ENCODE results near the gene PLS1. TPM values are rescaled to one million over a fixed set of nuclear protein-coding genes. Genes with fewer than 3 reads are reported as not detected.

PLS1 gene
- total RNA-seq, 2 donors from 2014 or later, result 3.2 to 5.3 TPM

DNA sequence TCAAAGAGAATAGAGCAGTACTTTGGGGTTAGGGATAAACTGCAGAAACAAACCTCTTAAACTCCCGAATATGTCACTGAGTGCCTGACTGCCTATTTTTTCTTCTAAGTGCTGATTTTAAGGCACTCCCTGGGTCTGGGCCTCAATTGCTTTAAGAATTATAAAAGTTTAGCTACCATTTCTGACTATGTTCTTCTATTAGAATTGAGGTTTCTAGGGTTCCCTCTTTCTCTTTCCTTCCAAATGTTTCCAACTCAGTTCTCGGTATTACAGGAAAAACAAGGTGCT, 28.9 kb downstream of the PLS1 start:
- no peaks in the 10 kb centered on the region for H3K36me3 Mint-ChIP-seq (ENCODE audit: insufficient read depth in 2 of 2)
- H3K4me1 Mint-ChIP-seq (ENCODE audit: low read depth), result peaks cover 6% of the 10 kb centered on the region

DNA sequence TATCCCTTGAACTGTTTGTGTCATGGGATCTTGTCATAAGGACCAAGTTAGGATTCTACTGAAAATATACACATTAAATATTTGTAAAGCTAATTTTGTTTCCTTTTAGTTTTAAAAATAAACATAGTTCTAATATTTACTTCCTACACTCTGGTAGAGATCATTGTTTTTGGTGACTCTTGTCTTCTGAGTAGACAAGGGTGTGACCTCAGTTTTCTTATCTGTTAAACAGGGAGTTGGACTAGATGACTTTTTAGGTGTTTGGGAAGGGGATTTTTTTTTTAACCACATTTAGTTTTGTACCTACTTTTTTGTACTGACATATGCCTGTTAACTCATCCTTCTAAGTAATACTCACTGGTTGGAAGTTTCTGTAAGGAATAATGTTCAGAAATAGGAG, 30.8 kb downstream of the PLS1 start:
- H3K36me3 Mint-ChIP-seq (ENCODE audit: insufficient read depth in 2 of 2), result no peaks in the 10 kb centered on the region
- H3K27ac Mint-ChIP-seq, result no peak overlapping the region
- no peaks in the 10 kb centered on the region for H3K27me3 Mint-ChIP-seq (ENCODE audit: low read depth)
- peaks cover 6% of the 10 kb centered on the region for H3K4me1 Mint-ChIP-seq (ENCODE audit: low read depth)
- H3K4me3 Mint-ChIP-seq, result no peak overlapping the region
- H3K9me3 Mint-ChIP-seq, result no peaks in the 10 kb centered on the region
- no peak for ATAC-seq (replicated peaks in 1 of 2)
- no peak for DNase-seq

More for the DNA sequence above, 28.9 kb downstream of the PLS1 start:
- Mint-ChIP-seq H3K27ac (no peak overlapping the region), H3K4me3 (no peak overlapping the region), H3K27me3 (ENCODE audit: low read depth) (no peaks in the 10 kb centered on the region), H3K9me3 (no peaks in the 10 kb centered on the region)
- DNase-seq (no peak), ATAC-seq (replicated peaks in 1 of 2) (no peak)

DNA sequence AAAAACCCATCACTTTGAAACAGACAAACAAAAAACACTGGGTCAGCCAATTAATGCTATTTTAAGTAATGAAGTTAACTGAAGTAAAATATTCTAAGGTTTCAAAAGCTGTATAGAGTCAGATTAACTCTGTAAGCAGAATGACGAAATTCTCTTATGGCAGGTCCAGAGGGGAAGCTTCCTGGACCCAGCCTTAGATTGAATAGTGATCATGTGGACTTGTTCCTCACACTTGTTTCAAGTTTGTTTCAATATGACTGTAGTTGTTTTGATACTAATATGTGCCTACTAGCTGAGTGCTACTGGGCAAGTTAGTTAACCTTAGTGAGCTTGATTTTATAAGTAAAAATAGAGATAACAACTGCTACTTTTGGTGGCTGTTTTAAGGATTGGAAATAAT, 32.6 kb downstream of the PLS1 start:
- H3K9me3 Mint-ChIP-seq, result no peaks in the 10 kb centered on the region
- ATAC-seq (replicated peaks in 1 of 2), result peak in 1 of 2 donors; percentile 48

DNA sequence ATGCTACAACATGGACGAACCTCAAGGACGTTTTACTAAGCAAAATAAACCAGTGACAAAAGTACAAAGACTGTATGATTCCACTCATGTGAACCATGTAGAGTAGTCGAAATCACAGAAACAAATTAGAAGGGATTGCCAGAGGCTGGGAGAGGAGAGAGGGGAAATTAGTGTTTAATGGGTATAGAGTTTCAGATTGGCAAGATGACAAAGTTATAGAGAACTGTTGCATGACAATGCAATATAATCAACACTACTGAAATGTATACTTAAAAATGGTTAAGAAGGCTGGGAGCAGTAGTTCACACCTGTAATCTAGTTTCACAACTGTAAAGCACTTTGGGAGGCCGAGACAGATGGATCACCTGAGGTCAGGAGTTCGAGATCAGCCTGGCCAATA, 36.9 kb downstream of the PLS1 start:
- ATAC-seq (replicated peaks in 1 of 2) (no peak), DNase-seq (no peak)
- Mint-ChIP-seq H3K36me3 (ENCODE audit: insufficient read depth in 2 of 2) (no peaks in the 10 kb centered on the region), H3K9me3 (no peaks in the 10 kb centered on the region), H3K27me3 (ENCODE audit: low read depth) (no peaks in the 10 kb centered on the region), H3K4me1 (ENCODE audit: low read depth) (no peaks in the 10 kb centered on the region), H3K27ac (no peak overlapping the region), H3K4me3 (no peak overlapping the region)

More for the DNA sequence above, 32.6 kb downstream of the PLS1 start:
- Mint-ChIP-seq H3K27me3 (ENCODE audit: low read depth) (no peaks in the 10 kb centered on the region), H3K36me3 (ENCODE audit: insufficient read depth in 2 of 2) (no peaks in the 10 kb centered on the region), H3K4me1 (ENCODE audit: low read depth) (peaks cover 6% of the 10 kb centered on the region), H3K27ac (no peak overlapping the region), H3K4me3 (no peak overlapping the region)
- no peak for DNase-seq

DNA sequence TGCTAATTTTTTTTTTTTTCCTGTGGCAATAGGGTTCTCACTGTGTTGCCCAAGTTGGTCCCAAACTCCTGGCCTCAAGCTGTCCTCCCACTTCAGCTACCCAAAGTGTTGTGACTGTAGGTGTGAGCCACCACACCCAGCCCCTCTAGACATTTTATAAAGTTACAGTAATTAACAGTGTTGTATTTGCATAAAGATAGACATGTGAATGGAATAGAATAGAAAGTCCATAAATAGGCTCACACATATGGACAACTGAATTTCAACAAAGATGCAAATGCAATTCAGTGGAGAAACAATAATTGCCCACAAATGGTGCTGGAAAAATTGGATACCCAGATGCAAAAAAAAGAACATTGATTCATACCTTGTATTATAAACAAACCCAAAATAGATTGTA, 39.9 kb downstream of the PLS1 start:
- no peak overlapping the region for H3K4me3 Mint-ChIP-seq
- H3K9me3 Mint-ChIP-seq, result no peaks in the 10 kb centered on the region
- DNase-seq (no peak), ATAC-seq (replicated peaks in 1 of 2) (no peak)
- H3K4me1 Mint-ChIP-seq (ENCODE audit: low read depth), result no peaks in the 10 kb centered on the region
- H3K27me3 Mint-ChIP-seq (ENCODE audit: low read depth), result no peaks in the 10 kb centered on the region
- no peaks in the 10 kb centered on the region for H3K36me3 Mint-ChIP-seq (ENCODE audit: insufficient read depth in 2 of 2)
- H3K27ac Mint-ChIP-seq, result no peak overlapping the region

DNA sequence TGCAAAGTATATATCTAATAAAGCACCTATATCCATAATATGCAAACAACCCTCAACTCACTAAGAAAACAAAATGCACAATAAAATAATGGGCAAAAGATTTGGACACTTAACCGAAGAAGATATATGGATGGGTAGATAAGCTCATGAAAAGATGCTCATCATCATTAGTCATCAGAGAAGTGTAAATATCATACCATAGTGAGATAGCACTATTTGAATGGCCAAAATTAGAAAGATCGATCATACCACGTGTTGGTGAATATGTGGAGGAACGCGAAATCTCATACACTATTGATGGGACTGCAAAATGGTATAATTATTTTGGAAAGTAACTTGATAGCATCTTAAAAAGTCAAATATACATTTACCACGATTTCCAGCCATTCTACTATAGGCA, 40.5 kb downstream of the PLS1 start:
- Mint-ChIP-seq H3K4me3 (no peak overlapping the region), H3K36me3 (ENCODE audit: insufficient read depth in 2 of 2) (no peaks in the 10 kb centered on the region), H3K4me1 (ENCODE audit: low read depth) (no peaks in the 10 kb centered on the region), H3K27me3 (ENCODE audit: low read depth) (no peaks in the 10 kb centered on the region), H3K9me3 (no peaks in the 10 kb centered on the region), H3K27ac (no peak overlapping the region)
- ATAC-seq (replicated peaks in 1 of 2), result no peak
- DNase-seq, result no peak

DNA sequence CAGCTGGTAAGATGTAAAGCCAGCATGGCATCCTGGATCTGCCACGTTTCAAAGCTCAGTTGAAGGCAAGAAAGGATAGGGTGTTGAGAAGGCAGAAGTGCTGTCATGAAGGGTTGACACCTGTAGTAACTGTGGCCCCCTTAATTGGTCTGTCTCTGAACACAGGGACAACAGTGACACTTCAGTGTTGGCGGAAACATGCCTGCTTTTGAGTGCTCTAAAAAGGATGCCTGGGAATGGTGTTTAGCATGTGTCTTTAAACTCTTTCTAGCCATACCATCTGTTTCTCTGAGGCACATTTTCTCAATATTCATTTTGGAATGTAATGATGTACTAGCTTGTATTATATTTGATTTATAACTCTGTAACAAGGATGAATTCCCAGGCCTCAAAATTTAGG, 42.1 kb downstream of the PLS1 start:
- H3K4me3 Mint-ChIP-seq, result no peak overlapping the region
- no peaks in the 10 kb centered on the region for H3K4me1 Mint-ChIP-seq (ENCODE audit: low read depth)
- no peak overlapping the region for H3K27ac Mint-ChIP-seq

DNA sequence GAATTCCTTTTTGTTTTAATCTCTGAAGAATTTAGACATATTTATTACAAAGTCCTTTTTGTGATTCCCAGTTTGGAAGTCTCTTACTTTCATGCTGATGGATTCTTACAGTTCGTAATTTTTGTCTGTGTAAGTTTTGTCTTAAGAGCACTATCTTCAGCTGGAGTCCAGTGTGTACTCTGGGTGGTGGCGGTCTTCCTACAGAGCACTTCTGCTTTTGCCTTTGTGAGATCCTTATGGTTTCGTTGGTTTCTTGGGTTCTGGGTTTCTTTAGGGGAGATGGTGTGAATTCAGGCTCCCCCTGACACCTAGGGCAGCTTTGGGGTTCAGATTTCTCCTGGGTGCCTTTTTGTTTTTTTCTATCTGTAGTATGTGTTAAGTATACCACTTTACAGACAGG, 45.3 kb downstream of the PLS1 start:
- no peaks in the 10 kb centered on the region for H3K36me3 Mint-ChIP-seq (ENCODE audit: insufficient read depth in 2 of 2)
- ATAC-seq (replicated peaks in 1 of 2) (no peak), DNase-seq (no peak)
- H3K9me3 Mint-ChIP-seq, result no peaks in the 10 kb centered on the region
- H3K27me3 Mint-ChIP-seq (ENCODE audit: low read depth), result no peaks in the 10 kb centered on the region
- H3K27ac Mint-ChIP-seq, result no peak overlapping the region
- no peaks in the 10 kb centered on the region for H3K4me1 Mint-ChIP-seq (ENCODE audit: low read depth)
- no peak overlapping the region for H3K4me3 Mint-ChIP-seq

More for the DNA sequence above, 42.1 kb downstream of the PLS1 start:
- Mint-ChIP-seq H3K9me3 (no peaks in the 10 kb centered on the region), H3K27me3 (ENCODE audit: low read depth) (no peaks in the 10 kb centered on the region), H3K36me3 (ENCODE audit: insufficient read depth in 2 of 2) (no peaks in the 10 kb centered on the region)
- ATAC-seq (replicated peaks in 1 of 2) (no peak), DNase-seq (no peak)

DNA sequence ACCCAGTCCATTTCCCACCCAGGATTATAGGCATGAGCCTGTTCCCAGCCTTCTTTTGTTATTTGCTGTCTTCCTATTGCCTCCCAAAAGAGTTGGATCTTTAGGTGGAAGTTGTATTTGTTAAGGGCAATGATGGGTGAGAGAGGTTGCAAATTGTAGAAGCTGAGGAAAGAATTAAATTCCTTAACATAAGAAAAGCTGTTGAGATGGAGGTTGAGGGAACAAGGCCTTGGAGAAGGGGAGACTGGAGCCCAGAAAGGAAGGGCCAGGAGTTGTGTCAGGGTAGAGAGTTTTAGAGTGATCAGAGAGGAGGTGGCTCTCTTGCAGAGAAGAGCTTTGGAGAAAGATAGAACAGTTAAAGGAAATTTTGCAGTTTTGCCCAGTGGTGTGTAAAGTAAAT, 46.8 kb downstream of the PLS1 start:
- H3K4me1 Mint-ChIP-seq (ENCODE audit: low read depth), result no peaks in the 10 kb centered on the region
- no peaks in the 10 kb centered on the region for H3K9me3 Mint-ChIP-seq
- DNase-seq, result no peak
- H3K36me3 Mint-ChIP-seq (ENCODE audit: insufficient read depth in 2 of 2), result no peaks in the 10 kb centered on the region
- no peak overlapping the region for H3K27ac Mint-ChIP-seq
- no peaks in the 10 kb centered on the region for H3K27me3 Mint-ChIP-seq (ENCODE audit: low read depth)
- no peak overlapping the region for H3K4me3 Mint-ChIP-seq
- ATAC-seq (replicated peaks in 1 of 2), result no peak

DNA sequence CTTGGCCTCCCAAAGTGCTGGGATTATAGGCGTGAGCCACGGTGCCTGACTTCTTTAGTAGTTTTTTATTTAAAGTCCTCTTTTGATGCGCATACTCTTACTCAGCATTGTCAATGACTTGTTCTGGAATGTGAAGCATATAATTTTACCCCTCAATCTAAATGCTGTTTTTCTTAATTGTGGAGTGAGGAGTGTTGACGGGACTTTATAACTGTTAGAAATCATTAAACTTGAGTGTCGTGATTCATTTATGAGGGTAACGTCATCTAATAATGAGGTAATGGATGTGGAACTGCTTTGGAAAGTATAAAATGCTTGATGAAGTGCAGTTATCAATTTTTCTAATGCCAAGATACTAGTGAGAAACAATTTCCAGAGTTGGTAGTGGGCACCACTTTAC, 48.3 kb downstream of the PLS1 start:
- Mint-ChIP-seq H3K27ac (no peak overlapping the region), H3K4me3 (no peak overlapping the region), H3K4me1 (ENCODE audit: low read depth) (no peaks in the 10 kb centered on the region), H3K27me3 (ENCODE audit: low read depth) (no peaks in the 10 kb centered on the region), H3K9me3 (no peaks in the 10 kb centered on the region), H3K36me3 (ENCODE audit: insufficient read depth in 2 of 2) (no peaks in the 10 kb centered on the region)
- ATAC-seq (replicated peaks in 1 of 2), result no peak
- DNase-seq, result no peak

DNA sequence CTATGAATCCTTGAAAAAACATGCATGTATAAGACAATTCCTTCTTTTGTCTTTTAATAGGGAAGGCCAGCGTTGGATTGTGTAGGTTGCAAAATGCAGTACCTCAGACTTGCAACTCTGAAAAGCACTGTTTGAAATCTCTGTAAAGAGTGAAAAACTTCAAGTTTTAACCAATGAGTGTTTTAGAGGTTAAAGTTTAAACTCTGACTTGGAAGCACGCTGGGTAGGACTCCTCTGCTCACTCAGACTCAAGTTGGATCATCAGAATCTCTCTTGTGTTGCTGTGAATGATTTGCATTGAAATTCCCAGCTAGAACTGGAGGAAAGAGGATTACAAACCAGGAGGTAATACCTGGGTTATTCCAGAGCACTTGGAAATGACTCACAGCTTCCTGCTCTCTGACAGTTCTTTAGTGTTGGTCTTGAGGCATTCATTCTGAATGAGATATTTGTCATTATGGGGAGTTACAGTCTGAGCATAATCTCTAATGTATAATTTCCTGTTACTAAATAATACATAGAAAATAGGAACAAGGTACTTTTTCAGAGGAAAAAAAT, 49.1 kb downstream of the PLS1 start:
- Mint-ChIP-seq H3K36me3 (ENCODE audit: insufficient read depth in 2 of 2) (no peaks in the 10 kb centered on the region), H3K4me3 (no peak overlapping the region), H3K4me1 (ENCODE audit: low read depth) (no peaks in the 10 kb centered on the region), H3K9me3 (no peaks in the 10 kb centered on the region), H3K27ac (no peak overlapping the region), H3K27me3 (ENCODE audit: low read depth) (no peaks in the 10 kb centered on the region)
- ATAC-seq (replicated peaks in 1 of 2) (no peak), DNase-seq (no peak)

DNA sequence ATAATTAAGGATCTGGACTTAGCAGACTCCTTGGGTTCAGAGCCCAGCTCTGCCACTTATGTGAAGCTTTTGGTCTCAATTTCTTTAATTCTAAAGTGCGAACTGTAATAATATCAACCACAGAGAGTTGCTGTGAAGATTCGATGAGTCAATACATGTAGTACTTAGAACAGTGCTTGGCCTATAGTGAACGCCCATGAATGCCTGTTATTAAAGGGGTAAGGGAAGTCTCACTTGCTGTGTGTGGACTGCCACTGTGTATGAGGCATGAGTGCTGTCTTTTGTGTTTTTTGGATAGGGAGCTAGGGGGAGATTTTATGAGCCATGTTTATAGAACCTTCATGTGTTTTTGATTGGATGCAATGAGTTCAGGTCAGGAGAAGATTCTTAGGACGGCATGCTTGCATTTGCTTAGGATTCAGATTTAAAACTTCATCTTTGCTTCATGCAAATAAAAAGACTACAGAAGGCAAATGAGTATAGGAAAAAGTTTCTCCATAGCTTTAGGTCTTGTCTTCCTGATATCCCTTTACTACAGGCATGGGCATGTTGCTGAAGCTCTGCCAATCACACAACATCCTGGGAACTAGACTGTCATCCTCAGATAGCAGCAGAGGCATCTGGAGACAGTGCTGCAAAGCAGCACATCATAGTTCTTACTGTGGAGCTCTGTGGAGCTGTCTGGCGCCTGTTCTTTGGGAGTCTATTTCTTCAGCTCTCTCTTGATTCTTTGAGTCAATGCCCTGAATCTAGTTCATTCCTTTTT, 50.0 kb downstream of the PLS1 start:
- ATAC-seq (replicated peaks in 1 of 2), result no peak
- Mint-ChIP-seq H3K4me3 (no peak overlapping the region), H3K27ac (no peak overlapping the region), H3K36me3 (ENCODE audit: insufficient read depth in 2 of 2) (no peaks in the 10 kb centered on the region), H3K4me1 (ENCODE audit: low read depth) (no peaks in the 10 kb centered on the region), H3K27me3 (ENCODE audit: low read depth) (no peaks in the 10 kb centered on the region), H3K9me3 (no peaks in the 10 kb centered on the region)
- no peak for DNase-seq

DNA sequence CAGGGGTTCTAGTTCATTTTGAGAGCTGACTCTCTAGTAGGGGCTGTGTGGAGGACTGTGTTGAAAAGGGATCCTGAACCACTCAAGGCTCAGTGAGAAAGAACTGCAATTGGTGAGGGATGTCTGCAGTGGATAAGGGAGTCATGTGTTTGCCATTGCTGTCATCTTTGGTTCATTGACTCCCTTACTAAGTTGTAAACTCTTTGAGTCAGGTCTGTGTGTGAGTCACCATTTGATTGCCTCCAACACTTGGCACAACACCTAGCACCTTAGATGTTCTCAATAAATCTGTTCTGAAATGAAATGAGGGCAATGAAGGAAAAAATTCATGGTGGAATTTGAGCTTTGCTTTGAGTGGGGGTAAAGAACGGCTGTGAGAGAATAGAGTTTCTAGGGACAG, 51.7 kb downstream of the PLS1 start:
- no peak overlapping the region for H3K27ac Mint-ChIP-seq
- no peaks in the 10 kb centered on the region for H3K27me3 Mint-ChIP-seq (ENCODE audit: low read depth)
- peak; percentile 32 to 70 for ATAC-seq (replicated peaks in 1 of 2)
- H3K9me3 Mint-ChIP-seq, result no peaks in the 10 kb centered on the region
- H3K4me3 Mint-ChIP-seq, result no peak overlapping the region
- H3K36me3 Mint-ChIP-seq (ENCODE audit: insufficient read depth in 2 of 2), result no peaks in the 10 kb centered on the region
- no peaks in the 10 kb centered on the region for H3K4me1 Mint-ChIP-seq (ENCODE audit: low read depth)
- DNase-seq, result no peak

DNA sequence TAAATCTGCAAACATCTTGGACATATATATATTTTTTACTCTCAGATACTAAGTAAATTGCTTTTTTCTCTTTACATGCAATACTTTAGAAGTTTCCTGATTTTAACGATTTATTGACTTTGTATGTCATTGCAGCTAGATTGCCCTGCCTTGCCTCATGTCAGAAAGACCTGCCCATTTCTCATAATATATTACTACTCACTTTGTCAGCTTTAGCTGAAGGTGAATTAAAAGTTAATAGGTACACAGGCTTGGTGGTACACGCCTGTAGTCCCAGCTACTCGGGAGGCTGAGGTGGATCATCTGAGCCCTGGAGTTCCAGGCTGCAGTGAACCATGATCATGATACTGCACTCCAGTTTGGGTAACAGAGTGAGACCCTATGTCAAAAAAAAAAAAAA, 52.8 kb downstream of the PLS1 start:
- Mint-ChIP-seq H3K27me3 (ENCODE audit: low read depth) (no peaks in the 10 kb centered on the region), H3K36me3 (ENCODE audit: insufficient read depth in 2 of 2) (no peaks in the 10 kb centered on the region), H3K4me3 (no peak overlapping the region), H3K4me1 (ENCODE audit: low read depth) (no peaks in the 10 kb centered on the region), H3K27ac (no peak overlapping the region), H3K9me3 (no peaks in the 10 kb centered on the region)
- ATAC-seq (replicated peaks in 1 of 2) (no peak), DNase-seq (no peak)

Data from activated T-cell treated with anti-CD3 and anti-CD28 coated beads, Interleukin-2, amount 50 U/mL, for 72 hours (primary cell).